HCT116 (cell line): ENCODE results near the gene ATP13A3. TPM values are rescaled to one million over a fixed set of nuclear protein-coding genes. Genes with fewer than 3 reads are reported as not detected.
A peak's percentile ranks its signal among the peaks of the same experiment; 100 is the strongest.
"Not testable (repeated sequence)": the region's sequence is repeated elsewhere in the genome, so short reads cannot be mapped to it uniquely, and the experiment has no call there.

Experiments
- ATAC-seq: fragments of 200-7000 bp; cut with Tn5 transposase; 2 replicates; pipeline ENCODE4 v1.9.1; 2020; ENCODE audit warnings: mild to moderate bottlenecking, moderate library complexity
- BruUV-seq: library from RNA; stranded (reverse); fragments of 400-500 nt; replicated peaks from 2 replicates; lab custom pipeline; 2021; lab: Mats Ljungman, UMichigan
- CTCF ChIA-PET: fragments of 300-600 bp; sonication (Branson Sonifier 250); formaldehyde crosslinking; loops from one replicate; lab custom pipeline; 2021; ENCODE audit warnings: antibody characterized with exemption; lab: Charles Lee
- POLR2A ChIA-PET: fragments of 300-600, 350-600 bp; sonication (Branson Sonifier 250); formaldehyde crosslinking; loops from one replicate; lab custom pipeline; 2021; ENCODE audit warnings: antibody characterized with exemption; lab: Charles Lee
- RAD21 ChIA-PET, 2 experiments: fragments of 300-600 bp; sonication (Branson Sonifier 250); formaldehyde crosslinking; loops; one replicate each; lab custom pipeline; 2023; ENCODE audit warnings: low total read pairs in 2 of 2; ENCODE audit not compliant: uncharacterized antibody in 2 of 2, unreplicated experiment in 2 of 2, low non-redundant PET in 1 of 2; lab: Charles Lee
- DNase-seq: peaks from one replicate; pipeline ENCODE4 v3.0.0-alpha.2; 2010; ENCODE audit warnings: low read depth, low spot score
- H2AFZ ChIP-seq: fragments of 200-600 bp; shearing (Covaris generic), sonication (generic); 2 replicates; pipeline ENCODE4 v1.6.1; 2017; ENCODE audit warnings: low read depth, mixed run types, mixed read lengths, antibody characterized with exemption, low read length; ENCODE audit not compliant: poor library complexity, severe bottlenecking
- H3K27ac ChIP-seq: 2 replicates; pipeline ENCODE4 v1.5.1; 2012; ENCODE audit warnings: low read depth, low read length
- H3K27me3 ChIP-seq: fragments of 200-600 bp; sonication (generic); 2 replicates; pipeline ENCODE4 v1.6.1; 2016; ENCODE audit warnings: mixed run types, low read length, mixed read lengths; ENCODE audit not compliant: insufficient read depth
- H3K36me3 ChIP-seq, 2 experiments: fragments of 200-500 bp in 1 of 2; fragments of 200-600 bp in 1 of 2; sonication (Bioruptor generic) in 1 of 2; sonication (generic) in 1 of 2; 2 replicates each; pipeline versions ENCODE4 v1.5.1 to v1.6.1; 2014 to 2016; ENCODE audit warnings: low read length in 2 of 2, inconsistent platforms in 1 of 2, mixed read lengths in 1 of 2, mixed run types in 1 of 2; ENCODE audit not compliant: insufficient read depth in 2 of 2, control insufficient read depth in 1 of 2
- H3K4me1 ChIP-seq, 2 experiments: fragments of 200-600 bp in 1 of 2; sonication (generic) in 1 of 2; 2 replicates each; pipeline versions ENCODE4 v1.5.1 to v1.6.1; 2012 to 2017; ENCODE audit warnings: low read length in 2 of 2, inconsistent platforms in 1 of 2, mild to moderate bottlenecking in 1 of 2, mixed read lengths in 1 of 2, mixed run types in 1 of 2, moderate library complexity in 1 of 2; ENCODE audit not compliant: insufficient read depth in 2 of 2, control insufficient read depth in 1 of 2
- H3K4me2 ChIP-seq: fragments of 200-600 bp; sonication (generic); 2 replicates; pipeline ENCODE4 v1.6.1; 2017; ENCODE audit warnings: mixed run types, low read length, mixed read lengths
- H3K4me3 ChIP-seq, 2 experiments: fragments of 200-600 bp in 1 of 2; sonication (generic) in 1 of 2; replicated peaks in 1 of 2; 2 replicates each; pipeline ENCODE4 v1.5.1; 2011 to 2016; ENCODE audit warnings: low read length in 2 of 2, control low read depth in 1 of 2, low read depth in 1 of 2, mild to moderate bottlenecking in 1 of 2, mixed read lengths in 1 of 2, mixed run types in 1 of 2
- H3K79me2 ChIP-seq: fragments of 200-600 bp; sonication (generic); 2 replicates; pipeline ENCODE4 v1.6.1; 2017; ENCODE audit warnings: mild to moderate bottlenecking, mixed run types, low read length, moderate library complexity, mixed read lengths; ENCODE audit not compliant: insufficient read depth
- H3K9ac ChIP-seq: fragments of 200-600 bp; sonication (generic); 2 replicates; pipeline ENCODE4 v1.6.1; 2016; ENCODE audit warnings: low read length, mixed read lengths
- H3K9me2 ChIP-seq: fragments of 200-600 bp; sonication (generic), shearing (Covaris generic); 2 replicates; pipeline ENCODE4 v1.6.1; 2017; ENCODE audit warnings: mixed run types, mild to moderate bottlenecking, moderate library complexity; ENCODE audit not compliant: insufficient read depth
- H3K9me3 ChIP-seq, 2 experiments: fragments of 200-500 bp in 1 of 2; fragments of 200-600 bp in 1 of 2; sonication (Bioruptor generic) in 1 of 2; sonication (generic) in 1 of 2; 2 replicates each; pipeline ENCODE4 v1.6.1; 2014 to 2017; ENCODE audit warnings: low read length in 2 of 2, mixed read lengths in 2 of 2, inconsistent platforms in 1 of 2, low read depth in 1 of 2, mild to moderate bottlenecking in 1 of 2, mixed run types in 1 of 2, moderate library complexity in 1 of 2; ENCODE audit not compliant: control insufficient read depth in 1 of 2, insufficient read depth in 1 of 2
- H4K20me1 ChIP-seq: fragments of 200-600 bp; sonication (generic), shearing (Covaris generic); 2 replicates; pipeline ENCODE4 v1.6.1; 2017; ENCODE audit warnings: mixed run types, mild to moderate bottlenecking, moderate library complexity; ENCODE audit not compliant: insufficient read depth
- ATF3 ChIP-seq: IDR thresholded peaks from 2 replicates; pipeline ENCODE4 v1.6.1; 2012
- CBX3 ChIP-seq: IDR thresholded peaks from 2 replicates; pipeline ENCODE4 v1.6.1; 2012; ENCODE audit warnings: low read depth
- CEBPB ChIP-seq: IDR thresholded peaks from 2 replicates; pipeline ENCODE4 v1.6.1; 2012; ENCODE audit warnings: low read depth
- EGR1 ChIP-seq: IDR thresholded peaks from 2 replicates; pipeline ENCODE4 v1.6.1; 2012; ENCODE audit warnings: low read depth
- EZH2 ChIP-seq: fragments of 200-600 bp; sonication (generic); IDR thresholded peaks from 2 replicates; pipeline ENCODE4 v1.6.1; 2017; ENCODE audit warnings: antibody characterized with exemption, mixed run types
- FOSL1 ChIP-seq: IDR thresholded peaks from 2 replicates; pipeline ENCODE4 v1.6.1; 2012; ENCODE audit warnings: low read depth
- JUND ChIP-seq: IDR thresholded peaks from 2 replicates; pipeline ENCODE4 v1.6.1; 2012
- MAX ChIP-seq: IDR thresholded peaks from 2 replicates; pipeline ENCODE4 v1.6.1; 2012
- POLR2AphosphoS5 ChIP-seq: IDR thresholded peaks from 2 replicates; pipeline ENCODE4 v1.6.1; 2011; ENCODE audit warnings: mild to moderate bottlenecking, low read depth, low read length, moderate library complexity
- RAD21 ChIP-seq: IDR thresholded peaks from 2 replicates; pipeline ENCODE4 v1.6.1; 2012; ENCODE audit warnings: low read depth, mild to moderate bottlenecking
- SIN3A ChIP-seq: IDR thresholded peaks from 2 replicates; pipeline ENCODE4 v1.6.1; 2012; ENCODE audit warnings: low read depth
- SP1 ChIP-seq: IDR thresholded peaks from 2 replicates; pipeline ENCODE4 v1.6.1; 2012; ENCODE audit warnings: low read depth
- SRF ChIP-seq: IDR thresholded peaks from 2 replicates; pipeline ENCODE4 v1.6.1; 2012; ENCODE audit warnings: low read depth
- TCF7L2 ChIP-seq: IDR thresholded peaks from 2 replicates; pipeline ENCODE4 v1.7.0; 2011; ENCODE audit warnings: borderline replicate concordance, inconsistent platforms; ENCODE audit not compliant: insufficient read depth, insufficient read length; ENCODE audit errors: extremely low read depth
- ZBTB33 ChIP-seq: IDR thresholded peaks from 2 replicates; pipeline ENCODE4 v1.6.1; 2011; ENCODE audit warnings: mild to moderate bottlenecking, low read length, moderate library complexity; ENCODE audit not compliant: insufficient replicate concordance; ENCODE audit errors: extremely low read depth
- ZFX ChIP-seq: fragments of 450-650 bp; IDR thresholded peaks from 2 replicates; pipeline ENCODE4 v1.6.1; 2017
- intact Hi-C: fragments of 100-400 bp; cut with micrococcal nuclease; formaldehyde crosslinking; loops from 2 replicates; pipeline ENCODE4 v1.10.0; 2022
- total RNA-seq: library from RNA; stranded (reverse); gene quantifications from one replicate; pipeline ENCODE4 v1.2.1, GENCODE V29; 2021; ENCODE audit not compliant: unreplicated experiment
- TF ChIP-seq, protein P1 (sequence below): IDR thresholded peaks from 2 replicates; pipeline ENCODE4 v1.6.1; 2012; ENCODE audit warnings: low read depth

ATP13A3 gene
- total RNA-seq, 1 experiment from 2014 or later: 139 TPM

GRCh38 chr3:194500198-194500597, 13.4 kb upstream of the ATP13A3 start:
- peak overlapping the region in 1 of 2 experiments; percentile 51; a peak in 1 of 4 replicates for H3K4me3 ChIP-seq
- TF ChIP-seq TCF7L2: no peak
- TF ChIP-seq FOSL1: no peak
- TF ChIP-seq POLR2AphosphoS5: no peak
- TF ChIP-seq ZFX: no peak
- TF ChIP-seq ATF3: no peak
- TF ChIP-seq JUND: no peak
- TF ChIP-seq, protein P1, sequence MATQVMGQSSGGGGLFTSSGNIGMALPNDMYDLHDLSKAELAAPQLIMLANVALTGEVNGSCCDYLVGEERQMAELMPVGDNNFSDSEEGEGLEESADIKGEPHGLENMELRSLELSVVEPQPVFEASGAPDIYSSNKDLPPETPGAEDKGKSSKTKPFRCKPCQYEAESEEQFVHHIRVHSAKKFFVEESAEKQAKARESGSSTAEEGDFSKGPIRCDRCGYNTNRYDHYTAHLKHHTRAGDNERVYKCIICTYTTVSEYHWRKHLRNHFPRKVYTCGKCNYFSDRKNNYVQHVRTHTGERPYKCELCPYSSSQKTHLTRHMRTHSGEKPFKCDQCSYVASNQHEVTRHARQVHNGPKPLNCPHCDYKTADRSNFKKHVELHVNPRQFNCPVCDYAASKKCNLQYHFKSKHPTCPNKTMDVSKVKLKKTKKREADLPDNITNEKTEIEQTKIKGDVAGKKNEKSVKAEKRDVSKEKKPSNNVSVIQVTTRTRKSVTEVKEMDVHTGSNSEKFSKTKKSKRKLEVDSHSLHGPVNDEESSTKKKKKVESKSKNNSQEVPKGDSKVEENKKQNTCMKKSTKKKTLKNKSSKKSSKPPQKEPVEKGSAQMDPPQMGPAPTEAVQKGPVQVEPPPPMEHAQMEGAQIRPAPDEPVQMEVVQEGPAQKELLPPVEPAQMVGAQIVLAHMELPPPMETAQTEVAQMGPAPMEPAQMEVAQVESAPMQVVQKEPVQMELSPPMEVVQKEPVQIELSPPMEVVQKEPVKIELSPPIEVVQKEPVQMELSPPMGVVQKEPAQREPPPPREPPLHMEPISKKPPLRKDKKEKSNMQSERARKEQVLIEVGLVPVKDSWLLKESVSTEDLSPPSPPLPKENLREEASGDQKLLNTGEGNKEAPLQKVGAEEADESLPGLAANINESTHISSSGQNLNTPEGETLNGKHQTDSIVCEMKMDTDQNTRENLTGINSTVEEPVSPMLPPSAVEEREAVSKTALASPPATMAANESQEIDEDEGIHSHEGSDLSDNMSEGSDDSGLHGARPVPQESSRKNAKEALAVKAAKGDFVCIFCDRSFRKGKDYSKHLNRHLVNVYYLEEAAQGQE: no peak
- no peak for TF ChIP-seq MAX
- TF ChIP-seq ZBTB33: no peak
- no peak for TF ChIP-seq EGR1
- TF ChIP-seq CEBPB: no peak
- TF ChIP-seq RAD21: no peak
- no peak for TF ChIP-seq CBX3
- TF ChIP-seq SIN3A: no peak
- TF ChIP-seq SRF: no peak
- no peak for TF ChIP-seq SP1
- TF ChIP-seq EZH2: no peak
- intact Hi-C loops: no loop called here
- BruUV-seq: no TSS peak
- no peaks in the 10 kb centered on the region for H3K9me2 ChIP-seq
- CTCF ChIA-PET: no interaction called here
- H3K9me3 ChIP-seq: no peaks in the 10 kb centered on the region
- POLR2A ChIA-PET: no interaction called here
- peak overlapping the region; percentile 52; the same call in 1 of the 2 replicates for H3K4me2 ChIP-seq
- H3K9ac ChIP-seq: no peak overlapping the region
- RAD21 ChIA-PET: no interaction called here
- no peaks in the 10 kb centered on the region for H4K20me1 ChIP-seq
- DNase-seq: no peak
- H2AFZ ChIP-seq: no peak overlapping the region
- ATAC-seq: no peak
- peaks cover 5 to 20% of the 10 kb centered on the region in 2 experiments; a peak in 3 of 4 replicates for H3K4me1 ChIP-seq
- no peaks in the 10 kb centered on the region for H3K79me2 ChIP-seq
- H3K27ac ChIP-seq: no peak overlapping the region
- H3K36me3 ChIP-seq: no peaks in the 10 kb centered on the region
- H3K27me3 ChIP-seq: no peaks in the 10 kb centered on the region

DNA sequence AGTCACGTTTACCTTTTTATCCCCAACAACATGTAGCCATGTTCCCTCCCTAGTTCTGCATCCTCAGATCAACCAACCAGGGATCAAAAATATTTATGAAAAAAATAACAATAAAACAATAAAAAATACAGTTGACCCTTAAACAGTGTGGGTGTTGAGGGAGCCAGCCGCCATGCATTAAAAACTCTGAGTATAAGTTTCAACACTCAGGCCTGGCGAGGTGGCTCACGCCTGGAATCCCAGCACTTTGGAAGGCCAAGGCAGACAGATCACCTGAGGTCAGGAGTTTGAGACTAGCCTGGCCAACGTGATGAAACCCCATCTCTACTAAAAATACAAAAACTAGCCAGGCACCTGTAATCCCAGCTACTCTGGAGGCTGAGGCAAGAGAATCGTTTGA, 12.7 kb upstream of the ATP13A3 start:
- H3K9me2 ChIP-seq, H4K20me1 ChIP-seq, CTCF ChIA-PET, DNase-seq, RAD21 ChIA-PET, BruUV-seq, intact Hi-C loops, H3K4me3 ChIP-seq, H3K27me3 ChIP-seq, H3K27ac ChIP-seq, H2AFZ ChIP-seq, ATAC-seq, H3K79me2 ChIP-seq, H3K9me3 ChIP-seq, H3K9ac ChIP-seq, POLR2A ChIA-PET, H3K36me3 ChIP-seq, H3K4me2 ChIP-seq: not testable (repeated sequence)
- peaks cover 5 to 21% of the 10 kb centered on the region in 2 experiments; a peak in 3 of 4 replicates for H3K4me1 ChIP-seq
